DMS 273 (cell line): ENCODE data around the gene PADI1.

ENCODE experiments used
- DNase-seq: peaks from one replicate; lab custom pipeline; 2025; ENCODE audit not compliant: unreplicated experiment; lab: John Stamatoyannopoulos, UW

Gene PADI1

GRCh38 chr1:17181781-17182464 is 23.0 kb upstream of the PADI1 start:
- no peak for DNase-seq

GRCh38 chr1:17183388-17184160 is 21.4 kb upstream of the PADI1 start:
- no peak for DNase-seq

DNA sequence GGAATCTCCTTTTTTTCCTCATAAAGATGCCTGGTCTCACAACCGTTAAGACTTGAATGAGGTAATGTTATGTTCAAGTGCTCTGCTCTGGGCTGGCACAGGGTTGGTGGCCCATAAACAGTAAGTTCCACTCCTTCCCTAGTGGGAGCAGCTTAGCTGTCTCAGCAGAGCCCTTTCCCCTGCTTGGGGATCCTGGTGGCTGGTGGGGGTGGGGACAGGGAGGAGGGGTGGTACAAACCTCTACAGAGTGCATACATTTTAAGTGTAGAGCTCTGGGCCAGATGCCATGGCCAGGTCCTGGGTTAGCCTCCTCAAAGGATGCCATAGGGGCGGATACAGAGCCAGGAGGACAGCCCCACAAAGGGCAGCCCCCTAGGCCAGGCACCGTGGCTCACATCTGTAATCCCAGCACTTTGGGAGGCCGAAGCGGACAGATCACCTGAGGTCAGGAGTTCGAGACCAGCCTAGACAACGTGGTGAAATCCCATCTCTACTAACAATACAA is 20.7 kb upstream of the PADI1 start:
- DNase-seq: no peak

DNA sequence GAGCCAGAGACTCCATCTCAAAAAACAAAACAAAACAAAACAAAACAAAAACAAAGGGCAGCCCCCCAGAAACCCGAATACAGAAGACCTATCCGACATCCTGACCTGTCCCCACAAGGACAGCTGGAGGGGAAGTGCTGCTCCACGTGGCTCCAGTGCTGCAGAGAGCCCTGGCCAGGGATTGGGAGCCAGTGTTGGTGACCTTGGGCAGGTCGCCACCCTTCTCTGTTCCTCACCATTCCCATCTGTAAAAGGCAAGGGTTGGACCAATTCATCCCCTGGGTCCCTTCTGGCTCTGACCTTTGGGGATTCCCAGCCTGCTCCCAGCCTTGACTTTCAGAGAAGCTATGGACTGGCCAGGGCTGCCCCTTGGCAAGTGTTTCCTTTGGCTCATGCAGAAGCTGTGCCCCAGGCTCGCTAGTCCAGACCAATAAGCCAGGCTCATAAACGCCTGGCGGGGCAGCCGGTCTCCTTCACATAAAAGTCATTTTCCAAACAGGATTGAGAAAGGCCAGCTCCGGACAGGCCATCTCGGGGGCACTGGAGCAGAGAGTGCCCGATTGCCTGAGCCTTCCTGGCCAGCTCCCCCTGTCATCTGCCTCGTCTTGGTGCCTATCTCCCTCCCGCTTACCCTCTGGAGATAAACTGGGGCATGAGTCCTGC is 20.0 kb upstream of the PADI1 start:
- no peak for DNase-seq

DNA sequence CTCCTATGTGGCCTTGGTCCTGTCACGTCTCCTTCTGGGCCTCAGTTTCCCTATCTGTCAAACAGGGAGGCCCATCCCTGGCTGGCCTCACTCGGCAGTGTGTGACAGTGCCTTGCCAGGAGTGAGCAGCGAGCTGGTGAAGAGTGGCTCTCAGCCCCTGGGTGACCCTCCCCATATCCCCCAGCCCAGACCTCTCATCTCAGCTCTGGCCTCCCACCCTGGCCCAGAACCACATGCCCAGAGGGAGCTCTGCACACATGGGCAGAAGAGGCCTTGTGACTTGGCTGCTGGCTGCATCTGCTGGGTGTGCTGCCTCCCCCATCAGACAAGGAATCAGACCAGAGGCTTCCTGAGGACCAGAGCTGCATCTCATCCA is 19.5 kb upstream of the PADI1 start:
- DNase-seq: no peak

DNA sequence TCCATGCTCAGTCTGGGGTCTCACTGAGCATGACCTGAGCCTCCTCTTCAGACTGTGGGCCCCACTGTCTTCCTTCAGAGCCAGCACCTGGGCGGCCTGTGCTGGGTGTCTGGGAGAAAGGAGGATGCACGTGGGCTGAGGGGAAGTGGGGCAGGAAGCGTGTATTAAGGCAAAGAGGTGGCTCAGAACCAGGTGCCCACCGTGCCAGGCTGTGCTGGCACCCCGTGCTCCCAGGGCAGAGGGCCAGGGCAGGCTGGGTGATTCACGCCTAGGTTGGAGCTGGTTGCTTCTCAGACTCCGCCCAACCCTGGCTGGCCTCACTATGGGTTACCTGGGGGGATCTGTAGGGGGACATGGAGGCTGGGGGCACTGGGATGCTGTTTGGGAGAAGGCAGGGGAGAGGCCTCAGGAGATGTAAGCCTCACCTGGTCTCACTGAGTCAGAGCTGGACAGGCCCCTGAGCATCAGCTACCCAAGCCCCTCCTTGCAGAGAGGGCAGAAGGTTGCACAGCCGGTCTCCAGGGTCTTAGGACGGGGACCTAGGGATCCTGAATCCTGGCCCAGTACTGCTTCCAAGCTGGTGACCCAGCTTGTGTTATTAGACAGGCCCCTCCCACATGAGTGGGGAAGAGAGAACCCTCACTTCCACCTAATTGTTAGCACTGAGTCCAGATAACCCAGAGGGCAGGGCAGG is 18.6 kb upstream of the PADI1 start:
- no peak for DNase-seq

GRCh38 chr1:17187051-17187450 is 17.9 kb upstream of the PADI1 start:
- DNase-seq: no peak

GRCh38 chr1:17188217-17188616 is 16.7 kb upstream of the PADI1 start:
- no peak for DNase-seq

- DNase-seq: no peak
Measured at GRCh38 chr1:17188889-17189631, 15.9 kb upstream of the PADI1 start.

- DNase-seq: no peak
Measured at GRCh38 chr1:17189632-17189990, 15.3 kb upstream of the PADI1 start.

- no peak for DNase-seq
Measured at GRCh38 chr1:17190010-17190995, 14.6 kb upstream of the PADI1 start.

DNA sequence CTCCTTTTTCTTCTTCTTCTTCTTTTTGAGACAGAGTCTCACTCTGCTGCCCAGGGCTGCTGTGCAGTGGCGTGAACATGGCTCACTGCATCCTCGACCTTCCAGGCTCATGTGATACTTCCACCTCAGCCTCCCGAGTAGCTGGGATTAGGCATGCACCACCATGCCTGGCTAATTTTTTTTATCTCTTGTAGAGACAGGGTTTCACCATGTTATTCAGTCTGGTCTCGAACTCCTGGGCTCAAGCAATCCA is 13.0 kb upstream of the PADI1 start:
- DNase-seq: no peak

GRCh38 chr1:17192394-17193221 is 12.3 kb upstream of the PADI1 start:
- DNase-seq: peak; percentile 81

- DNase-seq: peak; percentile 35
Measured at GRCh38 chr1:17193222-17194132, 11.5 kb upstream of the PADI1 start.

DNA sequence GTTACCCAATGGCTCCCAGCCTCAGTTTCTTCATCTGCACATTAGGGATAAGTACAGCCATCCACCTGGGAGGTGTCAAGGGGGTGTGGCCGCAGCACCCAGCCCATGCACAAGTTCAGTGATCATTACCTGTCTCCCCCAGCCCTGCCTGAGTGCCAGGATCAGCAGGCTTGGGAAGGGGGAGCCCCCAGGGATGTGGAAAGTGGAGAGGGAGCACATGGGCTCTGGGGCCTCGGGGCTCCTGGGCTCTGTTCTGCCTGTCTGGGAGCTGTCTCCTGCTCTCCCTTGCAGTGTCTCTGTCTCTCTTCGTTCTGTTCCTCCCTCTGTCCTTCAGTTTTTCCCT is 10.8 kb upstream of the PADI1 start:
- no peak for DNase-seq

GRCh38 chr1:17194615-17195528 is 10.1 kb upstream of the PADI1 start:
- DNase-seq: no peak

- no peak for DNase-seq
Measured at GRCh38 chr1:17195731-17196130, 9.2 kb upstream of the PADI1 start.
